ENCODE data around the gene THBS4.

DNA sequence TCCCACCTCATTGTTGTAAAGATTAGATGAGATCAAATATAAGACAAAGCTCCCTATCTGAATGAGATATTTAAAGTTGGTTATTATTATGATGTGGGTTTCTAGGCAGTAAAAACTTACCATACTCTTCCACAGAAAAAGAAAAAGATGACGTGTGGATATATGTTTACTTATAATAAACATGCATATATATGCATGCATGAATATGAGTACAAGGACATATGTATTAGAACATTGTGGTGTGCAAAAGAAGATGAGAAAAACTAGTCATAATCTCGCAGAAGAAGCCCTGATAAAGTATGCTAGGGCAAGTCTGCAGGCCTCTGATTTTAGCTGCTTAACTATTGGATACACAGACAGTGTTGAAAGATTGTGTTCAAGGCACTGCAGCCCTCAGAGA is 10.1 kb upstream of the THBS4 start:
- TF ChIP-seq, protein P1, sequence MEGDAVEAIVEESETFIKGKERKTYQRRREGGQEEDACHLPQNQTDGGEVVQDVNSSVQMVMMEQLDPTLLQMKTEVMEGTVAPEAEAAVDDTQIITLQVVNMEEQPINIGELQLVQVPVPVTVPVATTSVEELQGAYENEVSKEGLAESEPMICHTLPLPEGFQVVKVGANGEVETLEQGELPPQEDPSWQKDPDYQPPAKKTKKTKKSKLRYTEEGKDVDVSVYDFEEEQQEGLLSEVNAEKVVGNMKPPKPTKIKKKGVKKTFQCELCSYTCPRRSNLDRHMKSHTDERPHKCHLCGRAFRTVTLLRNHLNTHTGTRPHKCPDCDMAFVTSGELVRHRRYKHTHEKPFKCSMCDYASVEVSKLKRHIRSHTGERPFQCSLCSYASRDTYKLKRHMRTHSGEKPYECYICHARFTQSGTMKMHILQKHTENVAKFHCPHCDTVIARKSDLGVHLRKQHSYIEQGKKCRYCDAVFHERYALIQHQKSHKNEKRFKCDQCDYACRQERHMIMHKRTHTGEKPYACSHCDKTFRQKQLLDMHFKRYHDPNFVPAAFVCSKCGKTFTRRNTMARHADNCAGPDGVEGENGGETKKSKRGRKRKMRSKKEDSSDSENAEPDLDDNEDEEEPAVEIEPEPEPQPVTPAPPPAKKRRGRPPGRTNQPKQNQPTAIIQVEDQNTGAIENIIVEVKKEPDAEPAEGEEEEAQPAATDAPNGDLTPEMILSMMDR (IDR thresholded peaks at IDR 0.05; ENCODE audit: poor library complexity) = no peak
- no peak for TF ChIP-seq EZH2 (IDR thresholded peaks at IDR 0.05; ENCODE audit: borderline replicate concordance)

All from hepatocyte (in vitro differentiated cells).